Measurements from ENCODE around the gene ZNF276.

The ZNF276 gene

DNA sequence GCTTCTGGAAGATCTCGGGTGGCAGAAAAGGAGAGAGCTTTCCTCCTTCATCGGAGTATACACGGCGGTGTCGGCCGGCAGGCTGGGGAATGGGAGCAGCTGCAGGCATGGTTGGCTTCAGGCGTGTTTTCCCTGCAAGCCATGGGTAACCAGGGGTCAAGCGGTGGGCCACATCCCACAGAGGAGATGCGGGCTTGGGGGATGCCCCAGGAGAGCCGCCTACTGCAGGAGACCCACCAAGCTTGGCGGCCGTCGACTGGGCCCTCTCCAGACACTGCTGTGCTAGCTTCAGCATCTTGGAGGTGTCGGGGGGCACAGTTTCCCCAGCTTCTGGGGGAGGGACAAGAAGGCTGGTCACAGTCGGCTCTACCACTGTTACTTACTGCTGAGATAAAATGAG lies 4.8 kb upstream of the ZNF276 start:
- H3K4me3 Mint-ChIP-seq, result no peak overlapping the region
- H3K4me1 Mint-ChIP-seq (ENCODE audit: low read depth), result peaks cover 16% of the 10 kb centered on the region
- H3K36me3 Mint-ChIP-seq (ENCODE audit: low read depth), result peaks cover 17% of the 10 kb centered on the region
- no peaks in the 10 kb centered on the region for H3K27me3 Mint-ChIP-seq (ENCODE audit: low read depth)
- no peak overlapping the region for H3K27ac Mint-ChIP-seq
- no peak for DNase-seq (ENCODE audit: low spot score)
- H3K9me3 Mint-ChIP-seq, result no peaks in the 10 kb centered on the region

DNA sequence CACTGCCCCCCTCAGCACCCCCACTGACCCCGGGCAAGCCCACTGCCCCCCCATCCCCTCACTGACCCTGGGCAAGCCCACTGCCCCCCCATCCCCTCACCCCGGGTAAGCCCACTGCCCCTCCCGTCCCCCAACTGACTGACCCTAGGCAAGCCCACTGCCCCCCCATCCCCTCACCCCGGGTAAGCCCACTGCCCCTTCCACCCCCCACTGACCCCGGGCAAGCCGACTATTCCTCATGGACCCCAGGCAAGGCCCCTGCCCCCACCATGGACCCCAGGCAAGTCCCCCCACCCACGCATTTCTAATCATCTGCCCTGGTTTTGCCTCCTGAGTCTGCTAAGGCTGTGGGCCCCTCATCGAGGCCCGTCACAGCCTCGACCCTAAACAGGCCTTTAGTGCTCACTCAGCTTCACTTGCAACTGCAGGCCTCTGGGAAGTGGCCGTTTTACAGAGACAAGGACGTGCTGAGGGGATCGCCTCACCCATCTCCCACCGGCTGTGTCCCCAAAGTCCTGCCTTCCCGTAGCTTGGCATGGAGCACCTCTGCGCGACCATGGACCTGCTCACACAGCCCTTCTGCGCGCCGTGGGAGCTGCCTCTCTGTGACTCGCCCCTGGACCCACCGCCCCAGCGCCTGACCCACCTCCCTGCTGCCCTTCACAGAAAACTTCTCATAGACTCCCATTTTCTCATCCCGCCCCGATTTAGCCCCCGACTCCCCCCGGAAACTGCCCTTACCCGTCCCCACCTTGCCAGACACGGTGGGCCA lies 4.2 kb upstream of the ZNF276 start:
- Mint-ChIP-seq H3K27me3 (ENCODE audit: low read depth) (no peaks in the 10 kb centered on the region), H3K4me3 (no peak overlapping the region), H3K36me3 (ENCODE audit: low read depth) (peaks cover 17% of the 10 kb centered on the region), H3K27ac (peak overlapping the region; percentile 20), H3K9me3 (no peaks in the 10 kb centered on the region), H3K4me1 (ENCODE audit: low read depth) (peaks cover 16% of the 10 kb centered on the region)
- no peak for DNase-seq (ENCODE audit: low spot score)

DNA sequence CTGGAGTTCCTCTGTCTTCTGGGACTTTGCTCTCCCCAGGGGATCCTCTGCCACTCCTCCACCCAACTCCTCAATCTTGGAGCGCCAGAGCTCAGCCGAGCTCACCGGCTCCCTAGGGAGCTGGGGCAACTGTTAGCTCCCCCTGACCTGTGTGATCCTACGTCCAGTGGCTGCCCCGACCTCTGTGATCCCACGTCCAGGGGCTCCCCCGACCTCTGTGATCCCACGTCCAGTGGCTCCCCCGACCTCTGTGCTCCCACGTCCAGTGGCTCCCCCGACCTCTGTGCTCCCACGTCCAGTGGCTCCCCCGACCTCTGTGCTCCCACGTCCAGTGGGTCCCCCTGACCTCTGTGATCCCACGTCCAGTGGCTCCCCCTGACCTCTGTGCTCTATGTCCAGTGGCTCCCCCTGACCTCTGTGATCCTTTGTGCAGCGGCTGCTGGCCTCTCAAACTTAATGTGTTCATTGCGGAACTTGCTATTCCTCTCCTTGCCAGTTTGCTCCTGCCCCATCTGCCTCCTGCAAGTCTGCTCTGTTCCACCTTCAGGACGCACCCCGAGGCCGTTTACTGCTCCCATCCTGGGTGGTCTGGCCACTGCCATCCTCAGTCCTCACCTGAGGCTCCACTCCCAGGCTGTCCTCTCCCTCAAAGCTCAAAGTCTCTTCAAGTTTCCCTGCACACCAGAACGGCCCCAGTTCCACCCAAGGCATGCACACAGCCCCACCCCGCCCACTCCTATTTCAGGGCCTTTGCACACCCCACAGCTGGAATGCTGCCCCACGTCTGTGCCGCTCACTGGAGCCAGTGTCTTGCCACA lies 3.4 kb upstream of the ZNF276 start:
- no peak for DNase-seq (ENCODE audit: low spot score)
- H3K4me1 Mint-ChIP-seq (ENCODE audit: low read depth), result peaks cover 19% of the 10 kb centered on the region
- H3K4me3 Mint-ChIP-seq, result no peak overlapping the region
- H3K36me3 Mint-ChIP-seq (ENCODE audit: low read depth), result peaks cover 23% of the 10 kb centered on the region
- H3K9me3 Mint-ChIP-seq, result no peaks in the 10 kb centered on the region
- H3K27ac Mint-ChIP-seq, result no peak overlapping the region
- H3K27me3 Mint-ChIP-seq (ENCODE audit: low read depth), result no peaks in the 10 kb centered on the region

DNA sequence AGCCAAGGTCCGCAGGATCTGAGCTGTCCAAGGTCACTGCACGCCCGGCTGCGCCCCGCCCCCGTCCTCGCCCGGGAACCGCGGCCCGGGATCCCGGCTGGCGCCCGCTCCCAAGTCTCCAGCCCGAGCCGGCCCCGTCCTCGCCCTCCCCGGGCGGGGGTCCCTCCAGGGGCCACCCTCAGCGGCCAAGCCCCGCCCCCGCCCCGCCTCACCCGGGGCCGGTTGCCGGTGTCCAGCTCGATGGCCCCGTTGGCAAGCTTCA lies 855 bp upstream of the ZNF276 start:
- DNase-seq (ENCODE audit: low spot score), result no peak
- Mint-ChIP-seq H3K4me3 (peak overlapping the region; percentile 81), H3K36me3 (ENCODE audit: low read depth) (peaks cover 29% of the 10 kb centered on the region), H3K27me3 (ENCODE audit: low read depth) (no peaks in the 10 kb centered on the region), H3K9me3 (no peaks in the 10 kb centered on the region), H3K4me1 (ENCODE audit: low read depth) (peaks cover 23% of the 10 kb centered on the region), H3K27ac (peak overlapping the region; percentile 71)

DNA sequence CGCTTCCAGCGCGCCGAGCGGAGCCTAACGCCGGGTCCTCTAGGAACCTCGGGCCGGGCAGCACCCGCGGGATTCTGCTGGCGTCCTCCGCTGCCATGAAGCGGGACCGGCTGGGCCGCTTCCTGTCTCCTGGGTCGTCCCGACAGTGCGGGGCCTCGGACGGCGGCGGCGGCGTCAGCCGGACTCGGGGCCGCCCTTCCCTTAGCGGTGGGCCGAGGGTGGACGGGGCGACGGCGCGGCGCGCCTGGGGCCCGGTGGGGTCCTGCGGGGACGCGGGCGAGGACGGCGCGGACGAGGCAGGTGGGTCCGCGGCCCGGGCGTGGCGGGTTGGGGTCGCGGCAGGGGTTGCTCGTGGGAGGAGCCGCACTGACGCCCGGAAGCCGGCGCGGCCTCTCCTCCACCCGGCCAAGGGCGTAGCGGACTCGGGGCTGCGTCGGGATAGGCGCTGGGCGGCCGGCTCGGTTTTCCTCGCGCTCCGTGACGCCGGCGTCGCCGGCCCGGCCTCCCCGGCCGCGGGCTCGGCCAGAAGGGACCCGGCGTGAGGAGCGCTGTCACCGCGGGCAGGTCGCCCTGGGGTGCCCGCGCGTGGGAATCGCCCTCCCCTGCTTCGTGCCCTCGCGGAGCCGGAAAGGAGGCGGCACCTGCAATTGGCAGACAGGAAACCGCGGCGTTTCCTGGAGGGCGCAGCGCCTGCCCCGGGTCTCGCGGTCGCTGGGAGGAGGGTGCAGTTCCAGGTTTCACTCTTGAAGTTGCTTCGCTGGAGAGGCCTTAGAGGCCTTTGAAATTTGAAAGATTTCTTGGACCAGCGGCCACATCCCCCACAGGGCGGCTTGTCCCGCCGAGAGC lies 432 bp downstream of the ZNF276 start:
- Mint-ChIP-seq H3K4me1 (ENCODE audit: low read depth) (peaks cover 23% of the 10 kb centered on the region), H3K4me3 (peak overlapping the region; percentile 94), H3K27me3 (ENCODE audit: low read depth) (no peaks in the 10 kb centered on the region), H3K9me3 (no peaks in the 10 kb centered on the region), H3K27ac (peak overlapping the region; percentile 98), H3K36me3 (ENCODE audit: low read depth) (peaks cover 29% of the 10 kb centered on the region)
- DNase-seq (ENCODE audit: low spot score), result peak; percentile 73

DNA sequence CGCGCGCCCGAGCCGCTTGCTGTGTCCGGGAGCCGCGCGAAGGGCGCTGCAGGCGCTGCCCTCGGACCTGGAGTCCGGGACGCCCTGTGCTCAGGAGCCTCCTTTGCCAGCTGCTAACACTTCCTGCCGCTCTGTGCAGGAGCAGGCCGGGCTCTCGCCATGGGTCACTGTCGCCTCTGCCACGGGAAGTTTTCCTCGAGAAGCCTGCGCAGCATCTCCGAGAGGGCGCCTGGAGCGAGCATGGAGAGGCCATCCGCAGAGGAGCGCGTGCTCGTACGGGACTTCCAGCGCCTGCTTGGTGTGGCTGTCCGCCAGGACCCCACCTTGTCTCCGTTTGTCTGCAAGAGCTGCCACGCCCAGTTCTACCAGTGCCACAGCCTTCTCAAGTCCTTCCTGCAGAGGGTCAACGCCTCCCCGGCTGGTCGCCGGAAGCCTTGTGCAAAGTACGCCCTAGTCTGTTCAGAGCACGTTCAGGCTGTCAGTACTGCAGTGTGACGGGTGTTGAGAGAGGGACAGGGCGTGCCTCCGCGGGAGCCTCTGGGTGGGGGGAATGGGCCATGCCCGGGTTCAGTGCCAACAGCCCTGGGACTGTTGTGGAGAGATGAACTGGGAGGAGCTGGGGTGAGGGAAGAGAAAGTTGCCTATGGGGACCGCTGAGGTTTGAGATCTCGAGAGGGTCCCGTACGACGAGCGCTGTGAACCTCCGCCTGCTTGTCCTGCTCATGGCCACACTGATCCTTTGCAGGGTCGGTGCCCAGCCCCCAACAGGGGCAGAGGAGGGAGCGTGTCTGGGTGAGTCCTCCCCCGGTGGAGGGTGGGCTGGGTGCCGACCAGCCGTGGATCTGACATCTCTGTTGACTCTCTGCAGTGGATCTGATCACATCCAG lies 1.3 kb downstream of the ZNF276 start:
- Mint-ChIP-seq H3K4me1 (ENCODE audit: low read depth) (peaks cover 29% of the 10 kb centered on the region), H3K27me3 (ENCODE audit: low read depth) (no peaks in the 10 kb centered on the region), H3K4me3 (peak overlapping the region; percentile 94), H3K36me3 (ENCODE audit: low read depth) (peaks cover 33% of the 10 kb centered on the region), H3K9me3 (no peaks in the 10 kb centered on the region), H3K27ac (peak overlapping the region; percentile 98)
- peak; percentile 67 for DNase-seq (ENCODE audit: low spot score)

DNA sequence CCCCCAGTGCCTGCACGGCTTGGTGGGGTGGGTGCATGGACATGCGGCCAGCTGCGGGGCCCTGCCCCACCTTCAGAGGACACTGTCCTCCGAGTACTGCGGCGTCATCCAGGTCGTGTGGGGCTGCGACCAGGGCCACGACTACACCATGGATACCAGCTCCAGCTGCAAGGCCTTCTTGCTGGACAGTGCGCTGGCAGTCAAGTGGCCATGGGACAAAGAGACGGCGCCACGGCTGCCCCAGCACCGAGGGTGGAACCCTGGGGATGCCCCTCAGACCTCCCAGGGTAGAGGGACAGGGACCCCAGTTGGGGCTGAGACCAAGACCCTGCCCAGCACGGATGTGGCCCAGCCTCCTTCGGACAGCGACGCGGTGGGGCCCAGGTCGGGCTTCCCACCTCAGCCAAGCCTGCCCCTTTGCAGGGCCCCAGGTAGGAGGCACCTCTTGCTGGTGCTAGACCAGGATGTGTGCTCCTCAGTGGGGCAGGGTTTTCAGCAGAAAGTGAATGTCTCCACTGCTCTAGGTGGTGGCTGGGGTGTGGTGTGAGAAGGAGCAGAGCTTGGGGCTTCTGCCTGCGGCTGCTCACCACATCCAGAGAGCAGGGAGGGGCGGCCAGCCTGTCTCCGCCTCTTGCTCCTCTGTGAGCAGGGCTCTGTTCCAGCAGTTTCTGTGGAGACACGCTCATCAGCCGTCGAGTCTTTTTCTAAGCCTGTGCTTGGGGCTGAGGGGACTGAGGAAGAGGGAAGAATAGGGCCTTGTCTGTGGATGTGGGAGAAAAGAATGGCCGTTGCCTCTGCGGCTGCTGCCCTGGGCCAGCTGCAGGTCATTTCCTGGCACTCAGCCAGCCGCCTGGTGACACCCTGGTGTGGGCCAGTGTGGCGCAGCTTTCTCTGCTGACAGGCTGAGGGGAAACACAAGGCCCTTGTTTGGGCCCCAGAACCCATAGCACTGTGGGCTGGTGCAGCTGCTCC lies 2.2 kb downstream of the ZNF276 start:
- no peaks in the 10 kb centered on the region for H3K27me3 Mint-ChIP-seq (ENCODE audit: low read depth)
- H3K27ac Mint-ChIP-seq, result peak overlapping the region; percentile 98
- H3K4me1 Mint-ChIP-seq (ENCODE audit: low read depth), result peaks cover 29% of the 10 kb centered on the region
- peak; percentile 69 for DNase-seq (ENCODE audit: low spot score)
- no peaks in the 10 kb centered on the region for H3K9me3 Mint-ChIP-seq
- H3K4me3 Mint-ChIP-seq, result peak overlapping the region; percentile 94
- H3K36me3 Mint-ChIP-seq (ENCODE audit: low read depth), result peaks cover 32% of the 10 kb centered on the region

DNA sequence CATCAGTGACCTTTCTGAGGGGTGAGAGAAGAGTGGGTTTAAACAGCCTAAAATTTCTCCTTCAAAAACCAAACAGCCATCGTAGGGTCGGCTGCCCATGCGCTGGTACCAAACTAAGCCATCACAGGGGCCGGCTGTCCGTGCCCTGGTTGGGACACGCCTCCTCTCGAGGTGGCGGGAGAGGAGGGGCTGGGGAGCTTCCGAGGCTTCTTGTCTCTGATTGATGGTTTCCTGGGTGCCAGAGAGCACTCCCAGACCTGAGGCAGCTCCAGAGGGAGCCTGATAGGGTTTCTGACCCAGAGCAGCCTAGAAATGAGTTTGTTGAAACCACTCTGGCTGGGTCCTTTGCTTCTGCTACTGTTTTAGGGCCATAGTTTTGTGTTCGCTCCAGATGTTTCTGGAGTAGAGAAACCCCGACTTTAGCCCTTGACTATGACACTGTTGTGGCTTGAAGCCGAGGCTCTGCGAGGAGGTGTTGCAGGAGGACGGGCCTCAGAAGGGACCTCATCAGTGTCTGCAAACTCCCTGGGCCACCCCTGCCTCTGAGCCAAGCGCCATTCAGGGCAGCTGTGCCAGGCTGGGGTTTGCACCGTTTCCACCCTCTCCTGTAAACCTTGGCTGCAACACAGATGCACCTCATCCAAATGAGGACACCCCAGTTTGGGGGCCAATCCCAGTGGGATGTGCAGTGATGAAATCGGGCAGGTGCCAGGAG lies 6.2 kb downstream of the ZNF276 start:
- no peak overlapping the region for H3K27ac Mint-ChIP-seq
- H3K4me1 Mint-ChIP-seq (ENCODE audit: low read depth), result peaks cover 18% of the 10 kb centered on the region
- no peak overlapping the region for H3K4me3 Mint-ChIP-seq

DNA sequence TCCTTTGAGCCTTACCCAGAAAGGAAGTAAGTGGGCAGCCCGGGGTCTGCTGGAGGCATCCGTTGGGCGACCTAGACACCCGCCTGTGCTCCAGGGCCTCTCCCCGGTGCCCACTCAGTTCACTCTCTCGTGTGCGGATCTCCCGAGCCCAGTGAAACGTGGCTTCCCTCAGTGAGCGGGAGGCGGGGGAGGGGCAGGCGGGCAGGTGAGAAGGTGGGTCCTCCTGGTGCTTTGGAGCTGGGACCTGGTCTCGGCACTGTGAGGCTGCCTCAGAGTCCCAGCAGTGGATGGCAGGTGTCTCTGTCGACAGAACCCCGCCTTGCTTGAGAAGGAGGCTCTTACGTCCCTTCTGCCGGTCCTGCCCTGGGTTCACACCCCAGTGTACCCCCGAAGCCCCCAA lies 8.0 kb downstream of the ZNF276 start:
- Mint-ChIP-seq H3K36me3 (ENCODE audit: low read depth) (peaks cover 62% of the 10 kb centered on the region), H3K4me1 (ENCODE audit: low read depth) (peaks cover 9% of the 10 kb centered on the region), H3K27me3 (ENCODE audit: low read depth) (no peaks in the 10 kb centered on the region), H3K9me3 (no peaks in the 10 kb centered on the region), H3K27ac (no peak overlapping the region), H3K4me3 (no peak overlapping the region)
- DNase-seq (ENCODE audit: low spot score), result no peak

More for the DNA sequence above, 6.2 kb downstream of the ZNF276 start:
- Mint-ChIP-seq H3K36me3 (ENCODE audit: low read depth) (peaks cover 59% of the 10 kb centered on the region), H3K9me3 (no peaks in the 10 kb centered on the region), H3K27me3 (ENCODE audit: low read depth) (no peaks in the 10 kb centered on the region)
- DNase-seq (ENCODE audit: low spot score), result no peak

DNA sequence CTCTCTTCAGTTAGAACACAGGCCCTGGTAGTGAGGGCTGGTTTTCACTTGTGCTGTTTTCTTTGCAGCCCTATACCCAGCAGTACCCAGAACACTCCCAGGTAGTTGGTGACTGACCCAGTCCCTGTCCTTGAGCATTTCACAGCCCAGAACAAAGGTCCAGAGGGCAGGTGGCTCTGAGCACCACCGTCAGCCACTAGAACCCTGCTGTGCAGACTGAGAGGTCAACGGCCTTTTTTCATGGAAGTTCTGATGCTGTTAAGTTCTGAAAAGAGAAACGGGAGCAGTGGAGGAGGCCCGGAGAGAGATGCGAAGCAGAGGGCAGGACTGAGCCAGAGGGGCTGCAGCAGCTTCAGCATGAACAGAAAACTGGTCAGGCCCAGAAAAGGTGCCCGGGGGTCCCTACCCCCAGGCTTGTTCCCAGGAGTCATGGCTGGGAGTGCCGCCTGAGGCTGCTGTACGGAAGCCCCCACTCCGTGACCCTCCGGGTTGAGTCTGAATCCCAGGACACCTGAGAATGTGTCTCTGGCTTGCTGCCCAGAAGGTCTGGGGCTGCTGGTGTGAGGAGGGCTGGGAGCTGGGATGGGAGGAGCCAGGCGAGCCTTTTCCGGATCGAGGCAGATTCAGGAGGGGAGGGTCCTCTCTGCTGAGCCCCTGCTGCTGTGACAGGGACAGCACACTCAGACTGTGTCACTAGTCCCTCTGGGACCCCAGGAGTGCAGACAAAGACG lies 8.7 kb downstream of the ZNF276 start:
- H3K4me1 Mint-ChIP-seq (ENCODE audit: low read depth), result peaks cover 11% of the 10 kb centered on the region
- no peak overlapping the region for H3K27ac Mint-ChIP-seq
- DNase-seq (ENCODE audit: low spot score), result no peak
- H3K9me3 Mint-ChIP-seq, result no peaks in the 10 kb centered on the region
- H3K36me3 Mint-ChIP-seq (ENCODE audit: low read depth), result peaks cover 65% of the 10 kb centered on the region
- no peak overlapping the region for H3K4me3 Mint-ChIP-seq
- H3K27me3 Mint-ChIP-seq (ENCODE audit: low read depth), result no peaks in the 10 kb centered on the region

DNA sequence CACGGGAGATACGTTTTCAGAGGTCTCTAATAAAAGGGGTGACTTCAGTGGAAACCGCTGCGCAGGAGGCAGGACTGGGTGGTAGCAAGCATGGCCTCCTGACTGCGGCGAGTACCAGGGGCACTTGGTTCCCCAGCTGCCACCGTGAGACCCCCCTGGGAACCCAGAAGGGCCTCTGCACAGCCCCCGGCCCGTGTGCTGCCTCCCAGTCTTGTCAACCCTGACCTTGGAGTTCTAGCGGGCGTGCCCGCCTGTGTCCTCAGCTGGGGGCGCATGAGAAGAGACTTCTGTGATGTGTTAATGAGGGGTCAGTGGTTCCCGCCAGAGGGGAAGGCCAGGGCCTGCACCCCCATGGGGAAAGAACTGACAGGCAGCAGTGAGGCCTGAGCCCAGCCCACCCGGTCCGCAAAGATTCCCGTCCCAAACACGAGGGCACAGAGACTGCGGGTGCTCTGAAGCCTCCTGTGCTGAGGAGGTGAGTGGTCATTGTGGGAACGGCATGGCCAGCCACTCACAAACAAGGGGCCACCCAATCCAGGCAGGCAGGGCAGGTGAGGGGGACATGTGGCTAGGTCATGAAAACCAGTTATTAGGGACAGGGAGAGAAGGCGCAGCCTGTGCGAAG lies 9.4 kb downstream of the ZNF276 start:
- Mint-ChIP-seq H3K36me3 (ENCODE audit: low read depth) (peaks cover 71% of the 10 kb centered on the region), H3K27ac (no peak overlapping the region), H3K4me3 (no peak overlapping the region), H3K9me3 (no peaks in the 10 kb centered on the region), H3K27me3 (ENCODE audit: low read depth) (no peaks in the 10 kb centered on the region), H3K4me1 (ENCODE audit: low read depth) (peaks cover 11% of the 10 kb centered on the region)
- DNase-seq (ENCODE audit: low spot score), result no peak

Measured in T-helper 2 cell treated with Interferon-gamma antibody and Interleukin-4, amounts not matched to agents 5 μg/mL and 100 μg/mL, for 36 hours (primary cell).